B cell (primary cell): ENCODE measurements around the gene ASTN2. TPM values are rescaled to one million over a fixed set of nuclear protein-coding genes. Genes with fewer than 3 reads are reported as not detected.

Experiments used
- ATAC-seq: fragments of 200-7000 bp; cut with Tn5 transposase; one replicate; pipeline ENCODE4 v1.10.0; 2021; ENCODE audit warnings: low read depth, mild to moderate bottlenecking, moderate number of reproducible peaks, moderate library complexity
- CTCF ChIA-PET: fragments of 350-600 bp; sonication (Branson Sonifier 250); formaldehyde crosslinking; loops from one replicate; lab custom pipeline; 2021; ENCODE audit warnings: antibody characterized with exemption, inconsistent platforms; lab: Charles Lee
- POLR2A ChIA-PET: fragments of 350-600 bp; sonication (Branson Sonifier 250); formaldehyde crosslinking; loops from one replicate; lab custom pipeline; 2021; ENCODE audit warnings: antibody characterized with exemption; lab: Charles Lee
- DNase-seq: peaks from one replicate; pipeline ENCODE4 v3.0.0; 2013
- H2AFZ ChIP-seq: 2 replicates; pipeline ENCODE4 v1.6.1; 2012; ENCODE audit warnings: mild to moderate bottlenecking, low read depth, low read length; ENCODE audit not compliant: insufficient read depth, poor library complexity, severe bottlenecking
- H3K27ac ChIP-seq, 2 donors: 1 replicate in 1 of 2; 2 replicates in 1 of 2; pipeline ENCODE4 v1.5.1; 2012 to 2013; ENCODE audit warnings: low read length in 2 of 2, mild to moderate bottlenecking in 2 of 2, moderate library complexity in 1 of 2
- H3K27me3 ChIP-seq, 4 experiments: fragments of 200-600 bp in 1 of 4; sonication (generic) in 1 of 4; replicated peaks in 1 of 4; 1 replicate in 2 of 4; 2 replicates in 2 of 4; pipeline versions ENCODE4 v1.6.1 to v1.7.0; 2013 to 2016; ENCODE audit warnings: low read length in 3 of 4, mild to moderate bottlenecking in 2 of 4, mixed read lengths in 1 of 4, moderate library complexity in 1 of 4; ENCODE audit not compliant: insufficient read depth in 4 of 4, control insufficient read depth in 3 of 4; ENCODE audit errors: control extremely low read depth in 1 of 4
- H3K36me3 ChIP-seq, 2 experiments: replicated peaks in 1 of 2; 1 replicate in 1 of 2; 2 replicates in 1 of 2; pipeline versions ENCODE4 v1.6.1 to v1.7.1; 2013; ENCODE audit warnings: low read length in 1 of 2; ENCODE audit not compliant: insufficient read depth in 2 of 2, control insufficient read depth in 1 of 2; ENCODE audit errors: control extremely low read depth in 1 of 2, extremely low read depth in 1 of 2
- H3K4me1 ChIP-seq, 2 donors: fragments of 200-600 bp in 1 of 2; sonication (generic) in 1 of 2; 1 replicate in 1 of 2; 2 replicates in 1 of 2; pipeline versions ENCODE4 v1.5.1 to v1.6.1; 2013 to 2017; ENCODE audit warnings: low read length in 2 of 2; ENCODE audit not compliant: control insufficient read depth in 2 of 2, insufficient read depth in 2 of 2
- H3K4me2 ChIP-seq: replicated peaks from 2 replicates; pipeline ENCODE3; 2012; ENCODE audit warnings: mild to moderate bottlenecking, low read depth, low read length; ENCODE audit not compliant: poor library complexity, severe bottlenecking
- H3K4me3 ChIP-seq, 5 experiments: fragments of 200-600 bp in 1 of 5; sonication (generic) in 1 of 5; 1 replicate in 3 of 5; 2 replicates in 2 of 5; pipeline versions ENCODE4 v1.5.1 to v1.7.0; 2011 to 2016; ENCODE audit warnings: low read length in 4 of 5, mild to moderate bottlenecking in 4 of 5, low read depth in 2 of 5, control low read depth in 1 of 5, moderate library complexity in 1 of 5; ENCODE audit not compliant: insufficient read depth in 1 of 5; ENCODE audit errors: control extremely low read depth in 1 of 5, extremely low read depth in 1 of 5
- H3K79me2 ChIP-seq: fragments of 200-600 bp; sonication (generic); one replicate; pipeline ENCODE4 v1.6.0; 2016; ENCODE audit warnings: low read length; ENCODE audit not compliant: control insufficient read depth, insufficient read depth
- H3K9ac ChIP-seq: fragments of 200-600 bp; sonication (generic); 2 replicates; pipeline ENCODE4 v1.6.1; 2017; ENCODE audit warnings: mild to moderate bottlenecking, low read length, moderate library complexity
- H3K9me3 ChIP-seq, 3 donors: one replicate each; pipeline versions ENCODE4 v1.6.1 to v1.7.1; 2013; ENCODE audit warnings: low read length in 2 of 3; ENCODE audit not compliant: control insufficient read depth in 2 of 3, insufficient read depth in 1 of 3; ENCODE audit errors: control extremely low read depth in 1 of 3
- H4K20me1 ChIP-seq: 2 replicates; pipeline ENCODE4 v1.6.0; 2012; ENCODE audit warnings: mild to moderate bottlenecking, low read length; ENCODE audit not compliant: insufficient read depth, control insufficient read depth, poor library complexity, severe bottlenecking
- H3K27ac Mint-ChIP-seq: one replicate; pipeline ENCODE4 v1.8.0; 2021; ENCODE audit warnings: mixed read lengths
- H3K27me3 Mint-ChIP-seq: one replicate; pipeline ENCODE4 v1.8.0; 2021; ENCODE audit warnings: mixed read lengths
- H3K4me1 Mint-ChIP-seq: one replicate; pipeline ENCODE4 v1.8.0; 2021; ENCODE audit warnings: mixed read lengths
- H3K4me3 Mint-ChIP-seq: one replicate; pipeline ENCODE4 v1.8.0; 2021; ENCODE audit warnings: mixed read lengths
- H3K9me3 Mint-ChIP-seq: one replicate; pipeline ENCODE4 v1.8.0; 2022; ENCODE audit warnings: mixed read lengths; ENCODE audit not compliant: insufficient read depth
- CTCF ChIP-seq: fragments of 200-600 bp; IDR thresholded peaks from one replicate; pipeline ENCODE4 v1.8.0; 2022; ENCODE audit warnings: antibody characterized with exemption, mild to moderate bottlenecking
- EZH2 ChIP-seq: IDR thresholded peaks from 2 replicates; pipeline ENCODE4 v1.6.1; 2012; ENCODE audit warnings: borderline replicate concordance, low read depth, mild to moderate bottlenecking, moderate library complexity, low read length; ENCODE audit not compliant: insufficient read depth, poor library complexity, severe bottlenecking
- WGBS: methylation state at CpG from one replicate; pipeline ENCODE4 v1.1.5; 2013; ENCODE audit warnings: missing lambda C conversion rate; ENCODE audit not compliant: insufficient coverage; 5-methylcytosine and 5-hydroxymethylcytosine counted together
- intact Hi-C: fragments of 100-400 bp; cut with micrococcal nuclease; formaldehyde crosslinking; loops from one replicate; pipeline ENCODE4 v1.10.0; 2022
- polyA plus RNA-seq: library from polyadenylated mRNA; depleted of rRNA; stranded (reverse); fragments of >200 nt; gene quantifications from 2 replicates; pipeline ENCODE4 v1.2.3, GENCODE V29; 2012
- total RNA-seq, 2 donors: library from RNA; stranded (reverse); fragments of 120-200 nt in 1 of 2; gene quantifications; 1 replicate in 1 of 2; 2 replicates in 1 of 2; pipeline versions ENCODE4 v1.2.3 to v1.2.4, GENCODE V29; 2013 to 2022

ASTN2 gene
- total and polyA plus RNA-seq, 2 donors (not counting 1 experiment from before 2014, with no cell fraction given), result 1.2 to 3.6 TPM

GRCh38 chr9:116493183-116493860 lies 921.5 kb downstream of the ASTN2 start:
- no peaks in the 10 kb centered on the region for H3K4me1 ChIP-seq
- ATAC-seq, result no peak
- H3K79me2 ChIP-seq, result no peaks in the 10 kb centered on the region
- DNase-seq, result no peak
- Mint-ChIP-seq H3K9me3 (no peaks in the 10 kb centered on the region), H3K27ac (no peak overlapping the region), H3K4me3 (no peak overlapping the region), H3K4me1 (no peaks in the 10 kb centered on the region), H3K27me3 (peaks cover 3% of the 10 kb centered on the region)
- H3K9me3 ChIP-seq, result no peaks in the 10 kb centered on the region
- no peak overlapping the region for H3K9ac ChIP-seq
- no peaks in the 10 kb centered on the region for H3K27me3 ChIP-seq
- H3K4me2 ChIP-seq, result no peak overlapping the region
- no peak overlapping the region for H3K4me3 ChIP-seq
- no peaks in the 10 kb centered on the region for H4K20me1 ChIP-seq
- POLR2A ChIA-PET, result no interaction called here
- CTCF ChIA-PET, result no interaction called here
- no peaks in the 10 kb centered on the region for H3K36me3 ChIP-seq
- intact Hi-C loops, result no loop called here
- no peak for TF ChIP-seq EZH2
- TF ChIP-seq CTCF, result no peak
- no peak overlapping the region for H2AFZ ChIP-seq
- no peak overlapping the region for H3K27ac ChIP-seq
- 98% methylated on average over 6 of the region's 8 CpGs for WGBS

GRCh38 chr9:116491659-116492058 lies 923.2 kb downstream of the ASTN2 start:
- Histone ChIP-seq H2AFZ (no peak overlapping the region), H3K4me1 (no peaks in the 10 kb centered on the region), H3K36me3 (no peaks in the 10 kb centered on the region), H4K20me1 (no peaks in the 10 kb centered on the region), H3K27ac (no peak overlapping the region), H3K9ac (no peak overlapping the region), H3K9me3 (no peaks in the 10 kb centered on the region), H3K4me2 (no peak overlapping the region), H3K4me3 (no peak overlapping the region), H3K79me2 (no peaks in the 10 kb centered on the region), H3K27me3 (no peaks in the 10 kb centered on the region)
- ChIA-PET CTCF (interaction anchor here (1.0 kb wide), 1 partner anchor 66 kb away, joined by 4 read pairs; no protein-coding TSS in a partner anchor), POLR2A (no interaction called here)
- Mint-ChIP-seq H3K4me1 (no peaks in the 10 kb centered on the region), H3K27me3 (peaks cover 3% of the 10 kb centered on the region), H3K27ac (no peak overlapping the region), H3K9me3 (no peaks in the 10 kb centered on the region), H3K4me3 (no peak overlapping the region)
- DNase-seq, result no peak
- TF ChIP-seq EZH2 (no peak), CTCF (no peak)
- no peak for ATAC-seq
- intact Hi-C loops, result no loop called here
